Neuronal stem cell (in vitro differentiated cells): ENCODE data around the gene TTC36.
"Not testable (repeated sequence)": the region's sequence is repeated elsewhere in the genome, so short reads cannot be mapped to it uniquely, and the experiment has no call there.

Experiments used
- DNase-seq: peaks from one replicate; pipeline ENCODE4 v3.0.0-alpha.2; 2013; ENCODE audit warnings: low spot score
- H2AFZ ChIP-seq: one replicate; pipeline ENCODE4 v1.6.1; 2013; ENCODE audit warnings: mild to moderate bottlenecking, low read length, inconsistent platforms
- H2AK5ac ChIP-seq: 2 replicates; pipeline ENCODE4 v1.6.1; 2013; ENCODE audit warnings: low read depth, mild to moderate bottlenecking, inconsistent platforms, low read length, moderate library complexity, mixed read lengths
- H2BK120ac ChIP-seq: 2 replicates; pipeline ENCODE4 v1.6.1; 2013; ENCODE audit warnings: low read depth, mild to moderate bottlenecking, inconsistent platforms, low read length, moderate library complexity, mixed read lengths
- H2BK12ac ChIP-seq: one replicate; pipeline ENCODE4 v1.6.1; 2013; ENCODE audit warnings: low read length, inconsistent platforms
- H2BK15ac ChIP-seq: 2 replicates; pipeline ENCODE4 v1.6.1; 2013; ENCODE audit warnings: mild to moderate bottlenecking, low read length, inconsistent platforms, mixed read lengths
- H2BK5ac ChIP-seq: one replicate; pipeline ENCODE4 v1.6.1; 2013; ENCODE audit warnings: inconsistent platforms, mild to moderate bottlenecking, low read length, moderate library complexity
- H3K14ac ChIP-seq: one replicate; pipeline ENCODE4 v1.6.1; 2013; ENCODE audit warnings: low read length, inconsistent platforms
- H3K18ac ChIP-seq: 2 replicates; pipeline ENCODE4 v1.6.1; 2013; ENCODE audit warnings: low read length, inconsistent platforms
- H3K23ac ChIP-seq: 2 replicates; pipeline ENCODE4 v1.6.1; 2013; ENCODE audit warnings: low read depth, mild to moderate bottlenecking, mixed read lengths, low read length, inconsistent platforms; ENCODE audit not compliant: poor library complexity
- H3K27ac ChIP-seq: replicated peaks from 3 replicates; pipeline ENCODE4 v1.5.1; 2013; ENCODE audit warnings: low read length, inconsistent platforms
- H3K27me3 ChIP-seq, 3 experiments: 2 replicates each; pipeline ENCODE4 v1.6.1; 2013; ENCODE audit warnings: low read length in 3 of 3, mild to moderate bottlenecking in 2 of 3, inconsistent platforms in 1 of 3, low read depth in 1 of 3, mixed read lengths in 1 of 3, moderate library complexity in 1 of 3; ENCODE audit not compliant: control insufficient read depth in 3 of 3, insufficient read depth in 3 of 3
- H3K36me3 ChIP-seq, 2 donors: replicated peaks in 1 of 2; 2 replicates each; pipeline ENCODE4 v1.6.1; 2013; ENCODE audit warnings: low read length in 2 of 2; ENCODE audit not compliant: control insufficient read depth in 2 of 2, insufficient read depth in 2 of 2
- H3K4ac ChIP-seq: 2 replicates; pipeline ENCODE4 v1.6.1; 2013; ENCODE audit warnings: inconsistent platforms, mild to moderate bottlenecking, low read length, moderate library complexity
- H3K4me1 ChIP-seq, 2 donors: 1 replicate in 1 of 2; 2 replicates in 1 of 2; pipeline ENCODE4 v1.6.1; 2013; ENCODE audit warnings: low read length in 2 of 2, low read depth in 1 of 2; ENCODE audit not compliant: control insufficient read depth in 2 of 2, insufficient read depth in 1 of 2
- H3K4me2 ChIP-seq: one replicate; pipeline ENCODE4 v1.6.1; 2013; ENCODE audit warnings: mild to moderate bottlenecking, low read length, inconsistent platforms; ENCODE audit not compliant: insufficient read depth, poor library complexity, severe bottlenecking
- H3K4me3 ChIP-seq, 2 donors: 2 replicates each; pipeline ENCODE4 v1.5.1; 2013; ENCODE audit warnings: low read length in 2 of 2, mild to moderate bottlenecking in 2 of 2, inconsistent platforms in 1 of 2, moderate library complexity in 1 of 2
- H3K79me1 ChIP-seq: one replicate; pipeline ENCODE4 v1.6.1; 2013; ENCODE audit warnings: low read depth, mild to moderate bottlenecking, inconsistent platforms, low read length, moderate library complexity
- H3K9ac ChIP-seq: one replicate; pipeline ENCODE4 v1.6.1; 2013; ENCODE audit warnings: mild to moderate bottlenecking, low read depth, low read length, inconsistent platforms; ENCODE audit not compliant: poor library complexity
- H3K9me3 ChIP-seq, 2 donors: replicated peaks in 1 of 2; 2 replicates each; pipeline versions ENCODE3 to v1.6.1; 2013; ENCODE audit warnings: low read length in 2 of 2, mild to moderate bottlenecking in 2 of 2, inconsistent platforms in 1 of 2, low read depth in 1 of 2, mixed read lengths in 1 of 2, moderate library complexity in 1 of 2; ENCODE audit not compliant: control insufficient read depth in 2 of 2, insufficient read depth in 1 of 2
- H4K8ac ChIP-seq: one replicate; pipeline ENCODE4 v1.6.1; 2013; ENCODE audit warnings: low read depth, mild to moderate bottlenecking, inconsistent platforms, low read length, moderate library complexity
- H4K91ac ChIP-seq: one replicate; pipeline ENCODE4 v1.6.1; 2013; ENCODE audit warnings: low read length, low read depth, mild to moderate bottlenecking, inconsistent platforms; ENCODE audit not compliant: poor library complexity
- WGBS, 2 donors: extraction: QIAGEN DNeasy Blood & Tissue Kit; methylation state at CpG; one replicate each; pipeline ENCODE4 v1.1.7; 2013; ENCODE audit warnings: missing lambda C conversion rate in 2 of 2, mixed read lengths in 1 of 2; ENCODE audit not compliant: insufficient read length in 2 of 2, insufficient replicate concordance in 1 of 2; ENCODE audit errors: extremely low coverage in 2 of 2; 5-methylcytosine and 5-hydroxymethylcytosine counted together

The TTC36 gene

GRCh38 chr11:118574636-118575035 lies 47.4 kb downstream of the TTC36 start:
- H3K4me1 ChIP-seq: peaks cover 0 to 7% of the 10 kb centered on the region in 2 donors
- H2BK120ac ChIP-seq: no peak overlapping the region
- H2AK5ac ChIP-seq: no peak overlapping the region
- no peak overlapping the region for H2BK15ac ChIP-seq
- H2BK5ac ChIP-seq: no peak overlapping the region
- no CpG with 5 or more reads among the region's 7 CpGs for WGBS, 2 donors
- no peak overlapping the region for H3K4me3 ChIP-seq
- no peak for DNase-seq
- H3K9me3 ChIP-seq: no peaks in the 10 kb centered on the region
- no peak overlapping the region for H3K9ac ChIP-seq
- H3K4ac ChIP-seq: no peak overlapping the region
- H3K27me3 ChIP-seq: no peaks in the 10 kb centered on the region
- no peak overlapping the region for H3K4me2 ChIP-seq
- no peak overlapping the region for H3K18ac ChIP-seq
- no peak overlapping the region for H3K27ac ChIP-seq
- H3K23ac ChIP-seq: no peak overlapping the region
- peaks cover 3% of the 10 kb centered on the region for H3K79me1 ChIP-seq
- H4K8ac ChIP-seq: no peak overlapping the region
- no peak overlapping the region for H2BK12ac ChIP-seq
- peaks cover 0 to 29% of the 10 kb centered on the region in 2 donors for H3K36me3 ChIP-seq
- no peak overlapping the region for H3K14ac ChIP-seq
- H2AFZ ChIP-seq: no peak overlapping the region
- no peak overlapping the region for H4K91ac ChIP-seq

DNA sequence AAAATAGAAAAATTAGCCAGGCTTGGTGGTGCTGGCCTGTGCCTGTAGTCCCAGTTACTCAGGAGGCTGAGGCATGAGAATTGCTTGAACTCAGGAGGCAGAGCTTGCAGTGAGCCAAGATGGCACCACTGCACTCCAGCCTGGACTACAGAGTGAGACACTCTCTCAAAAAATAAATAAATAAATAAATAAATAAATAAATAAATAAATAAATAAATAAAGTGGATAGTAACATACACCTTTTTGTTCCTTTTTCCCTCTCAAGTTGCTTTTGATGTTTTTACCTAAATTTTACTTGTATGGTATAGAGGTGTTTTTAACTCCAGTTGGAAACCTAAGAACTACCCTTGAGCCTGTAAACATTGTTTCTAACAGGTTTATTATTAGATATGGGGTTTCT lies 50.7 kb downstream of the TTC36 start:
- not testable (repeated sequence) for H3K4ac ChIP-seq, H2BK12ac ChIP-seq, H3K14ac ChIP-seq, H4K8ac ChIP-seq, H2BK5ac ChIP-seq, H3K27ac ChIP-seq, H2BK120ac ChIP-seq, H3K18ac ChIP-seq, H3K4me2 ChIP-seq, H4K91ac ChIP-seq, H3K23ac ChIP-seq, H3K79me1 ChIP-seq, H2AK5ac ChIP-seq, H2AFZ ChIP-seq, H3K4me1 ChIP-seq, H3K9ac ChIP-seq, H3K4me3 ChIP-seq, H3K27me3 ChIP-seq, H2BK15ac ChIP-seq, H3K9me3 ChIP-seq, DNase-seq
- peaks cover 11 to 57% of the 10 kb centered on the region in 2 donors for H3K36me3 ChIP-seq
